Measurements from ENCODE around the gene SUMF2.

DNA sequence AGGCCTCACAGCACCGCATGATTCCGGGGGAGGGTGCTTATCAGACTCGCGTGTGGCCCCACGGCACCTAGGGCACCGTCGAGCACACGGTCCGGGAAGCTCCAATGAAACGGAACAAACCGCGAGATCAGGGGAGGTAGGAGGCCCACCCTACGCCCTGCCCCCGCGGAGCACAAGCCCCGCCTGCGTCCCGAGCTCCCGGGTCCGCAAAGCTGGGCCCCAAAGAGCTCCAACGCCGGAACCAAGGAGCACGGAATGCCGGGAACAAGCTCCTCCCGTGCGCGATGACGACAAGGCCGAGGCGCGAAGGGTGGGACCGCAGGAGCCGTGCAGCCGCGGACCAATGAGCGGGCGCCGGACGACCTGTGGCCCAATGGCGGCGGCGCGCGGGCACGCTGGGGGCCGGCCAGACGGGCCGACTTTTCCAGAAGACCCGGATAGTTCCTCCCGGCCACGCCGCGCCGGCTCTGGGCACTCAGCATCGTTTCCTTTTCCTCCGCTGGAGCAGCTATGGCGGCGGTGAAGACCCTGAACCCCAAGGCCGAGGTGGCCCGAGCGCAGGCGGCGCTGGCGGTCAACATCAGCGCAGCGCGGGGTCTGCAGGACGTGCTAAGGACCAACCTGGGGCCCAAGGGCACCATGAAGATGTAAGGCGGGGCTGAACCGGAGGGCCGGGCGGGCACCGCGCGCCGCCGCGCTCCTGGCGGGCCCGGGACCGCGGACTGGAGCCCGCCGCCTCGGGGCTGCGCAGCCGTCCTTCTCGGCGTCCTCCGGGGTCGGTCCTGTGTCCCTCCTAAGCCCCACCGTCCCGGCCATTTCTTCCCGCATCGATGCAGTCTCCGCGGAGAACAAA lies 12.5 kb upstream of the SUMF2 start, which contains the start of the genes CCT6A and PSPH:
- TF ChIP-seq POLR2AphosphoS5 (IDR thresholded peaks at IDR 0.05) (peak; percentile 88 to 97 (median 95)), POLR2A (IDR thresholded peaks at IDR 0.05) (peak; percentile 92)
- TF ChIP-seq, protein P1, sequence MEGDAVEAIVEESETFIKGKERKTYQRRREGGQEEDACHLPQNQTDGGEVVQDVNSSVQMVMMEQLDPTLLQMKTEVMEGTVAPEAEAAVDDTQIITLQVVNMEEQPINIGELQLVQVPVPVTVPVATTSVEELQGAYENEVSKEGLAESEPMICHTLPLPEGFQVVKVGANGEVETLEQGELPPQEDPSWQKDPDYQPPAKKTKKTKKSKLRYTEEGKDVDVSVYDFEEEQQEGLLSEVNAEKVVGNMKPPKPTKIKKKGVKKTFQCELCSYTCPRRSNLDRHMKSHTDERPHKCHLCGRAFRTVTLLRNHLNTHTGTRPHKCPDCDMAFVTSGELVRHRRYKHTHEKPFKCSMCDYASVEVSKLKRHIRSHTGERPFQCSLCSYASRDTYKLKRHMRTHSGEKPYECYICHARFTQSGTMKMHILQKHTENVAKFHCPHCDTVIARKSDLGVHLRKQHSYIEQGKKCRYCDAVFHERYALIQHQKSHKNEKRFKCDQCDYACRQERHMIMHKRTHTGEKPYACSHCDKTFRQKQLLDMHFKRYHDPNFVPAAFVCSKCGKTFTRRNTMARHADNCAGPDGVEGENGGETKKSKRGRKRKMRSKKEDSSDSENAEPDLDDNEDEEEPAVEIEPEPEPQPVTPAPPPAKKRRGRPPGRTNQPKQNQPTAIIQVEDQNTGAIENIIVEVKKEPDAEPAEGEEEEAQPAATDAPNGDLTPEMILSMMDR (IDR thresholded peaks at IDR 0.05): no peak

Measured in transverse colon (tissue), 4 donors.